Fibroblast of the conjunctiva (primary cell): Measurements from ENCODE around the gene CD300C.
A peak's percentile ranks its signal among the peaks of the same experiment; 100 is the strongest.
"Not testable (repeated sequence)": the region's sequence is repeated elsewhere in the genome, so short reads cannot be mapped to it uniquely, and the experiment has no call there.

Experiments used
- DNase-seq: peaks from one replicate; pipeline ENCODE4 v3.0.0-alpha.2; 2010; ENCODE audit warnings: low read depth

The CD300C gene

DNA sequence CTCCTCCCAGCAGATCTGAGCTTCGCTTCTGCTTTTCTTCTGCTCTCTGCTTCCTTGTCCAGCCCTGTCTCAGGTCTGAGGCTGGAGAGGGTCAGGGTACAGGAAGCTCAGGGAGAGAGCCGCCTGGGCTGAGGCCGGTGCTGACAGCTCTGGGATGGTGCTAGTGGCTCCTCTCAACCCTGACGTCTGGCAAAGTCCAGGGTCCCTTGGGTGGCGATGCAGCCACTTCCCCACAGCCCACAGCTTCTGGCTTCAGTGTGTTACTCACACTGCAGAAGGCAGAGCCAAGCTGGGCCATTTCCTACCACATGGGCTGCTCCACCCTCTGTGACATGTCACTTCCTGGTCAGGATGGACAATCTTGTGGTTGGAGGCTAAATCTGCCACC lies at the start of gene CD300C:
CD300C (minus strand) TSS at position 273 of the 388 bp plus-strand sequence. CDS start 333 bp downstream, outside the sequence.
- DNase-seq, result no peak

- no peak for DNase-seq
Observed at GRCh38 chr17:74595037-74595750, 49.3 kb upstream of the CD300C start.

- no peak for DNase-seq
Observed at GRCh38 chr17:74592087-74592990, 46.4 kb upstream of the CD300C start, which contains the start of gene CD300LD. CD300LD (minus strand) TSS chr17:74592283; CDS start chr17:74592202, 81 bp downstream.

DNA sequence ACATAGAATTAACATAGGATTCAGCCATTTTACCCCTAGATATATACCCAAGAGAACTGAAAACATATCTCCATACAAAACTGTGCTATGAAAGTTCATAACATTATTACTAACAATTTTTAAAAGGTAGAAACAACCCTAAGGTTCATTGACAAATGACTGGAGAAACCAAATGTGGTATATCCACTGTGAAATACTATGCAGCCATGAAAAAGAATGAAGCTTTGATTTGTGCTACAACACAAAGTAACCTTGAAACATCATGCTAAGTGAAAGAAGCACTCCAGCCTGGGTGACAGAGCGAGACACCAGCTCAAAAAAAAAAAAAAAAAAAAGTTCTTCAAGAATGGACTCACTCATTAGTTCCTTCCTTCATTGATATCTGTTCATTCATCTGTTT lies 45.6 kb upstream of the CD300C start:
- no peak for DNase-seq

DNA sequence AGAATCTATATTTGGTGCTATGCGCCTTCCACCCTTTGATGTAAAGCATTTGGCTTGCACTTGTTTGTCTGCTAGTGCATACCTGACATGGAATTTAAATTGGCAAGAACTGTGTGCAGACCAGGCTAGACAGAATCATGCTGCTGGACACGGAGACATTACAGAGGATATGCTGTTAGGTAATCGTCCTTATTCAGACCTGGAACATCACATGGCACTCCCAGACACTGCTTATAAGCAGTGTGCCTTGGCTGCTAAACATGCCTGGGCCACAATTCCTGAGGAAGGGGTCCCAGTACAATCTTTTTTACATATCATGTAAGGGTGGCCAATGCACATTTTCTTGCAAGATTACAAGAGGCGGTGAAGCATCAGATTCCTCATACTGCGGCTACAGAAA lies 39.8 kb upstream of the CD300C start:
- no peak for DNase-seq

GRCh38 chr17:74584292-74585060 lies 38.6 kb upstream of the CD300C start:
- DNase-seq, result no peak

- DNase-seq, result no peak
Observed at GRCh38 chr17:74582633-74583032, 36.7 kb upstream of the CD300C start.

DNA sequence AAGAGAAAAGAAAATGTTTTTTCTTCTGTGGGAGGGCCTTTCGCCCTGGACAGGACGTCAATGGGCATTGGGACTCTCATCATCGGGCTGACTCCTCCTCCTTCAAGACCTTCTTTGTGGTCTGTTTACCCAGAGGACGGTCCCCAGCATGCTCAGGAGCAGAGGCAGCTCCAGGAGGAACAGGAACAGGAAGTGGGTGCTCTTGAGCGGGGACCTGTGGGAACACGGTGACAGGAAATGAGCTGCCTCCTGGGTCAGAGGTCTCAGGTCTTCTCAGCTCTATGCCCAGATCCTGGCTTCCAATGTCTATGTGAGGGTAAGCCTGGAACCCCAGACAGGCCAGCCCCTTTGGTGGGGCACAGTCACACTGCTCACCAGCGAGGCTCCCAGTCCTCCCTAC lies 34.0 kb upstream of the CD300C start:
- no peak for DNase-seq

- DNase-seq, result no peak
Observed at GRCh38 chr17:74578979-74579378, 33.1 kb upstream of the CD300C start.

DNA sequence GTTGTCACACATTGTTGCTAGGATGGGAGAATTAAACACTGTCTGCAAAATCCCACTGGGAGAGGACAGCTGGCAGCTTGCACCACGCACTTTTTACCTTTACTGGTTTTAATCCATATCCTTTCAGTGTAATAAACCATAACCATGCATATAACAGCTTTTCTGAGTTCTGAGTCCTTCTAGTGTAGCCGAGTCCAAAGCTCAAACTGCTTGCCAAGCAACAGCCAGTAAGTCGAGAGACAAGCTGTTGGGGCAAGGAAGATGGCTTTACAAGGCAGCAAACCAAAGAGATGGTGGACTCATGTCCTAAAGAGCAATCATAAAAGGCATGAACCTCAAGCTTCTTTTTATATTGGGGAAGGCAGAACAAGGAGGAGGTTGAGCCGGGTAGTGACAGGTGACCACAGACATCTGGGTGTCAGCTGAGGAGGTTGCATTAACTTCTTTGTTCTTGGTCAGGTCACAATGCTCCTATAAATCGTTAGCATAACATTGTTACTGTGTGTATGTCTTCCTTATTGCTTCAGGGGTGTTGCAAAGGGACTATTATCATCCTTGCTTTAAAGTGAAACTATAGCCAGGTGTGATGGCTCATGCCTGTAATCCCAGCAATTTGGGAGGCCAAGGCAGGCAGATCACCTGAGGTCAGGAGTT lies 28.7 kb upstream of the CD300C start:
- no peak for DNase-seq

GRCh38 chr17:74573635-74574034 lies 27.7 kb upstream of the CD300C start:
- not testable (repeated sequence) for DNase-seq

DNA sequence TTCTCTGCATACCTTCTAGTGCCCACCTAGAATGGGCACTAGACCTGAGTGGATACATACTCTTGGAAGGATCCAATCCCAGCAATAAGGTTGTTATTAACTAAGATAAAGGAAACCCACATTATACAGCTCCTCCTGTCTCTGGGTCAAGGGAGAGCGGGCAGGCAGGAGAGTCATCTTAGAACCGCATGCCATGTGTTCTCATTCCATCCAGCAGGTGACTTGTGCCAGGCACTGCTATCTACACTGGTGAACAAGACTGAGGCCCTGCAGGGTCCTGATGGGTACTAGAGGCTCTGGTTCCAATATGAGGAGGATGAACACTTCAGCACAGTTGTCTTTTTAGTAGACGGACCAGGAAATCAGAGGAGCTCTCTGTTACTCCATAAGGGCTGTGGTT lies 27.3 kb upstream of the CD300C start:
- no peak for DNase-seq

- no peak for DNase-seq
Observed at GRCh38 chr17:74571621-74572270, 25.8 kb upstream of the CD300C start.

GRCh38 chr17:74569020-74570003 lies 23.4 kb upstream of the CD300C start:
- peak; percentile 10 for DNase-seq

DNA sequence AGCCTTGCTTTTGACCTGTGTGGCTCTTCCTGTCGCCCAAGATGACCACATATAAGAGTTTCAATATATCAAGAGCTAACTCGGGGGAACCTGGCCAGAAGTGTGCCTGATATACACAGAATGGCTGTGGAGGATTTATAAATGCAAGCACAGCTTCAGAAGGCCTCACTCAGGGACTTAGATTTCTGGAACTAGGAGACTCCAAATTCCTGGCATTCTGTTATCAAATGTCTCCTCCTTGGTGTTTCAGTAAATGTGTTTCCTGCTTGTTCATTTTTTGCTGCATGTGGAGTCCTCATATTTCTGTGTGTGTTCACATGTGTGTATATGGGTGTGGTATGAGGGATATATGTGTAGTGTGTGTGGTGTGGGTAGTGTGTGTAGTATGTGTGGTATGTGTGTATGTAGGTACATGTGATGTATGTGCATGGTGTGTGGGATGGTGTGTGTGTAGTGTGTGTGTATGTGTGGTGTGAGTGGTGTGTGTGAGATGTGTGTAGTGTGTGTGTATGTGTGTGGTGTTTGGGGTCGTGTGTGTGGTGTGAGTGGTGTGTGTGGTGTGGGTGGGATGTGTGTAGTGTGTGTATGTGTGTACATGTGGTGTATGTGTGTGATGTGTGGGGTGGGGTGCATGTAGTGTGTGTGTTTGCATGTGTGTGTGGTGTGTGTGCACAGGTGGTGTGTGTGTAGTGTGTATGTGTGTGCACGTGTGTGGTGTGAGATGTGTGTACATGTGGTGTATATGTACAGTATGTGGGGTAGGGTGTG lies 22.4 kb upstream of the CD300C start:
- DNase-seq, result no peak

DNA sequence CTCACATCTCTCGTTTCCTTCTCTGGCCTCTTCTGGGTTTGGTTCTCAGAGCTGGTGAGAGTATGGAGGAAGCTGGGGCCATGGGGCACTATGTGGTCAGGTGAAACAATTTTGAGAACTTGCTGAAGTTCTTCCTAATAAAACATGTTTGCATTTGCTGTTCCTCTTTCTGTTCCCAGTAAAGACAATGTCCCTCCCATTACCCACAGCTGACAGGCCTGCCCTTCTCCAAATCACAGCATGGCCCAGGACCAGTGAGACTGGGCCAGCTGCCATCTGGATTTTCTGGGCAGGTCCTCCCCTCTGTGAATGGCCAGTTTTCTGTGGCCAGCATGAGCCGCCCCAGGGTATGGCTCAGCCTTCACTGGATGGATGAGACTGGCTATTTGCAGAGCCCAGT lies 21.5 kb upstream of the CD300C start, which contains the start of gene CD300H:
CD300H (minus strand) TSS at position 113 of the 400 bp plus-strand sequence.
- no peak for DNase-seq

GRCh38 chr17:74566132-74566753 lies 20.3 kb upstream of the CD300C start:
- DNase-seq, result no peak

- DNase-seq, result no peak
Observed at GRCh38 chr17:74565126-74565525, 19.2 kb upstream of the CD300C start.

DNA sequence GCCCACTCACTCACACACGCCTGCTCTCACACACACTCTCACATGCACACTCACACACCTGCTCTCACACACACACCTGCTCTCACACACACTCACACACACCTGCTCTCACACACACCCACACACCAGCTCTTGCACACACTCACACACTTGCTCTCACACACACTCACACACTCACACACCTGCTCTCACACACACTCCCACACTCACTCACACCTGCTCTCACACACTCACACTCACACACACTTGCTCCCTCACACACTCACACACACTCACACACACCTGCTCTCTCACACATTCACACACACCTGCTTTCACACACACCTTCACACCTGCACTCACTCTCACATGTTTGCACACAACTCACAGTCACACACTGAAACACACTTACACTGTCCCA lies 17.4 kb upstream of the CD300C start:
- DNase-seq, result no peak
